ENCODE results near the gene HFM1.

HFM1 gene

DNA sequence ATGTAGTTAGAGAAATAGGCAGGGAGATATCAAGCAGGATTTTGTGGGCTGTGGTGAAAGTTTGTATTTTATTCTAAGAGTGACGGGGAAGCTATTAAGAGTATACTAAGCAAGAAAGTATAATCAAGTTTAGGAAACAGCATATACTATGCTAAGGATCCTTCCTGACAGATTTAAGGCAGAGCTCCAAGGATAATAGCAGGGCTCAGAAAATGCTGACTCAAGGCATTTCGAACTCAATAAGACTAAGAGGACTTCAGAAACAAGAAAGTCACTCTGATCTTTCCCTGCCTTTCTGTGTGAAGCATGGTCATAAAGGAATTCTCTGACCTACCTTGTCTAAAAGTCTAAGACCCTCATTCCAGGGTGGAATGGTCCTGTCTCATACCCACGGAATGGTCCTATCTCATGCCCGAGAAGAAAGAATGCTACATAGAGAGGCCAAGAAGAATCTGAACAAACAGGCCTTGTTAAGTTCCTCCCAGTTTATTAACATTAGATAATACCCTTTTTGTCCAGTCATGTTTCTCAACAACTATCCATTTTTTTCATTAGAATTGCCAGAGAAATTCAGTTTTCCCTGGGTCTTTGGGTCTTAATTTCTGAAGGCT, 59.1 kb downstream of the HFM1 start:
- ATAC-seq, result no peak
- TF ChIP-seq, protein P1, sequence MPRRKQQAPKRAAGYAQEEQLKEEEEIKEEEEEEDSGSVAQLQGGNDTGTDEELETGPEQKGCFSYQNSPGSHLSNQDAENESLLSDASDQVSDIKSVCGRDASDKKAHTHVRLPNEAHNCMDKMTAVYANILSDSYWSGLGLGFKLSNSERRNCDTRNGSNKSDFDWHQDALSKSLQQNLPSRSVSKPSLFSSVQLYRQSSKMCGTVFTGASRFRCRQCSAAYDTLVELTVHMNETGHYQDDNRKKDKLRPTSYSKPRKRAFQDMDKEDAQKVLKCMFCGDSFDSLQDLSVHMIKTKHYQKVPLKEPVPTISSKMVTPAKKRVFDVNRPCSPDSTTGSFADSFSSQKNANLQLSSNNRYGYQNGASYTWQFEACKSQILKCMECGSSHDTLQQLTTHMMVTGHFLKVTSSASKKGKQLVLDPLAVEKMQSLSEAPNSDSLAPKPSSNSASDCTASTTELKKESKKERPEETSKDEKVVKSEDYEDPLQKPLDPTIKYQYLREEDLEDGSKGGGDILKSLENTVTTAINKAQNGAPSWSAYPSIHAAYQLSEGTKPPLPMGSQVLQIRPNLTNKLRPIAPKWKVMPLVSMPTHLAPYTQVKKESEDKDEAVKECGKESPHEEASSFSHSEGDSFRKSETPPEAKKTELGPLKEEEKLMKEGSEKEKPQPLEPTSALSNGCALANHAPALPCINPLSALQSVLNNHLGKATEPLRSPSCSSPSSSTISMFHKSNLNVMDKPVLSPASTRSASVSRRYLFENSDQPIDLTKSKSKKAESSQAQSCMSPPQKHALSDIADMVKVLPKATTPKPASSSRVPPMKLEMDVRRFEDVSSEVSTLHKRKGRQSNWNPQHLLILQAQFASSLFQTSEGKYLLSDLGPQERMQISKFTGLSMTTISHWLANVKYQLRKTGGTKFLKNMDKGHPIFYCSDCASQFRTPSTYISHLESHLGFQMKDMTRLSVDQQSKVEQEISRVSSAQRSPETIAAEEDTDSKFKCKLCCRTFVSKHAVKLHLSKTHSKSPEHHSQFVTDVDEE (CRISPR knock-in tag; IDR thresholded peaks at IDR 0.05), result no peak
- no peak for TF ChIP-seq ZFP3 (CRISPR knock-in tag; IDR thresholded peaks at IDR 0.05)

DNA sequence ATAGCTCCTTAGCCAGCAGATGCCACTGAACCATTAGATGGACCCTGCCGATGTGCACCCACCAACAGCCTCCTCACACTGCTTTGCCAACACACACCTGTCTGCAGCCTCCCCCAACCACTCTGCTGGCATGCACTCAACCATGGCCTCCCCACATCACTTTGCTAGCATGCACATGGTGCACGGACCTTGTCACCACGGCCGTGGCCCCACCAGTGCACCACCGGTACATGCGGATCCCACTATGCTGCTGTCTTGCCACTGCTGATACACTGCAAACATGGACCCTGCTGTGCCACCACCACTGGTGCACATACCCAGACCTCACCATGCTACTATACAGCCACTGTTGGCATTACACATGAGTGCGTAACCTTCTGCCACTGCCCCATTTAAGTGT, 66.1 kb downstream of the HFM1 start:
- TF ChIP-seq OSR1 (CRISPR knock-in tag; IDR thresholded peaks at IDR 0.05) (no peak), ISL1 (CRISPR knock-in tag; IDR thresholded peaks at IDR 0.05) (no peak), ZNF8 (CRISPR knock-in tag; IDR thresholded peaks at IDR 0.05) (no peak), ZNF565 (CRISPR knock-in tag; conservative IDR thresholded peaks at IDR 0.05; ENCODE audit: low read depth) (no peak), CSDC2 (CRISPR knock-in tag; IDR thresholded peaks at IDR 0.05) (no peak), ARNTL (CRISPR knock-in tag; IDR thresholded peaks at IDR 0.05; ENCODE audit: borderline replicate concordance, low read depth) (no peak), ZNF70 (CRISPR knock-in tag; IDR thresholded peaks at IDR 0.05) (no peak), SNAI2 (CRISPR knock-in tag; IDR thresholded peaks at IDR 0.05) (no peak), RARB (CRISPR knock-in tag; IDR thresholded peaks at IDR 0.05) (no peak), TOX (CRISPR knock-in tag; IDR thresholded peaks at IDR 0.05; ENCODE audit: borderline replicate concordance) (no peak), GLIS3 (CRISPR knock-in tag; IDR thresholded peaks at IDR 0.05) (no peak), ZFP30 (CRISPR knock-in tag; IDR thresholded peaks at IDR 0.05) (no peak), ESRRG (CRISPR knock-in tag; IDR thresholded peaks at IDR 0.05) (no peak), ZFP3 (CRISPR knock-in tag; IDR thresholded peaks at IDR 0.05) (no peak), ZC3H10 (CRISPR knock-in tag; IDR thresholded peaks at IDR 0.05) (no peak)
- TF ChIP-seq, protein P2, sequence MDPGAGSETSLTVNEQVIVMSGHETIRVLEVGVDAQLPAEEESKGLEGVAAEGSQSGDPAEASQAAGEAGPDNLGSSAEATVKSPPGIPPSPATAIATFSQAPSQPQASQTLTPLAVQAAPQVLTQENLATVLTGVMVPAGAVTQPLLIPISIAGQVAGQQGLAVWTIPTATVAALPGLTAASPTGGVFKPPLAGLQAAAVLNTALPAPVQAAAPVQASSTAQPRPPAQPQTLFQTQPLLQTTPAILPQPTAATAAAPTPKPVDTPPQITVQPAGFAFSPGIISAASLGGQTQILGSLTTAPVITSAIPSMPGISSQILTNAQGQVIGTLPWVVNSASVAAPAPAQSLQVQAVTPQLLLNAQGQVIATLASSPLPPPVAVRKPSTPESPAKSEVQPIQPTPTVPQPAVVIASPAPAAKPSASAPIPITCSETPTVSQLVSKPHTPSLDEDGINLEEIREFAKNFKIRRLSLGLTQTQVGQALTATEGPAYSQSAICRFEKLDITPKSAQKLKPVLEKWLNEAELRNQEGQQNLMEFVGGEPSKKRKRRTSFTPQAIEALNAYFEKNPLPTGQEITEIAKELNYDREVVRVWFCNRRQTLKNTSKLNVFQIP (CRISPR knock-in tag; IDR thresholded peaks at IDR 0.05; ENCODE audit: borderline replicate concordance, low read depth), result no peak
- TF ChIP-seq, protein P3, sequence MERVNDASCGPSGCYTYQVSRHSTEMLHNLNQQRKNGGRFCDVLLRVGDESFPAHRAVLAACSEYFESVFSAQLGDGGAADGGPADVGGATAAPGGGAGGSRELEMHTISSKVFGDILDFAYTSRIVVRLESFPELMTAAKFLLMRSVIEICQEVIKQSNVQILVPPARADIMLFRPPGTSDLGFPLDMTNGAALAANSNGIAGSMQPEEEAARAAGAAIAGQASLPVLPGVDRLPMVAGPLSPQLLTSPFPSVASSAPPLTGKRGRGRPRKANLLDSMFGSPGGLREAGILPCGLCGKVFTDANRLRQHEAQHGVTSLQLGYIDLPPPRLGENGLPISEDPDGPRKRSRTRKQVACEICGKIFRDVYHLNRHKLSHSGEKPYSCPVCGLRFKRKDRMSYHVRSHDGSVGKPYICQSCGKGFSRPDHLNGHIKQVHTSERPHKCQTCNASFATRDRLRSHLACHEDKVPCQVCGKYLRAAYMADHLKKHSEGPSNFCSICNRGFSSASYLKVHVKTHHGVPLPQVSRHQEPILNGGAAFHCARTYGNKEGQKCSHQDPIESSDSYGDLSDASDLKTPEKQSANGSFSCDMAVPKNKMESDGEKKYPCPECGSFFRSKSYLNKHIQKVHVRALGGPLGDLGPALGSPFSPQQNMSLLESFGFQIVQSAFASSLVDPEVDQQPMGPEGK (CRISPR knock-in tag; IDR thresholded peaks at IDR 0.05; ENCODE audit: borderline replicate concordance), result no peak
- TF ChIP-seq, protein P4, sequence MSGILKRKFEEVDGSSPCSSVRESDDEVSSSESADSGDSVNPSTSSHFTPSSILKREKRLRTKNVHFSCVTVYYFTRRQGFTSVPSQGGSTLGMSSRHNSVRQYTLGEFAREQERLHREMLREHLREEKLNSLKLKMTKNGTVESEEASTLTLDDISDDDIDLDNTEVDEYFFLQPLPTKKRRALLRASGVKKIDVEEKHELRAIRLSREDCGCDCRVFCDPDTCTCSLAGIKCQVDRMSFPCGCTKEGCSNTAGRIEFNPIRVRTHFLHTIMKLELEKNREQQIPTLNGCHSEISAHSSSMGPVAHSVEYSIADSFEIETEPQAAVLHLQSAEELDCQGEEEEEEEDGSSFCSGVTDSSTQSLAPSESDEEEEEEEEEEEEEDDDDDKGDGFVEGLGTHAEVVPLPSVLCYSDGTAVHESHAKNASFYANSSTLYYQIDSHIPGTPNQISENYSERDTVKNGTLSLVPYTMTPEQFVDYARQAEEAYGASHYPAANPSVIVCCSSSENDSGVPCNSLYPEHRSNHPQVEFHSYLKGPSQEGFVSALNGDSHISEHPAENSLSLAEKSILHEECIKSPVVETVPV (CRISPR knock-in tag; IDR thresholded peaks at IDR 0.05), result no peak
- ATAC-seq, result no peak

DNA sequence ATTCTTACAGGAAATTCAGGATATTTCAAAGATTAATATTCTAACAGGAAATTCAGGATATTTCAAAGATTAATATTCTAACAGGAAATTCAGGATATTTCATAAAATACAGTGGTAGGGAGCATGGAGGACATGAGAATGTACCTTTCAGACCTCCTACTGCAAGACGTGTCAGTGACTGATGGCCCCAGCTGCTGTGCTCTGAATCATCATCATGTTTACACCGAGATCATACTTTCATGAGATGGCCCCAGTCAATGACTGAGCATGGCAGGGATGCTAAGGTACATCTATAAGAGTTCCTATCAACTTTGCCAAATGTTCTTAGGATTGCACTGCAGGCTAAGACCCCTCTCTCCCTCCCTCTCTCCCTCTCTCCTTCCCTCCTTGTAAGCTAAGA, 69.0 kb downstream of the HFM1 start:
- no peak for ATAC-seq
- TF ChIP-seq TOX (CRISPR knock-in tag; IDR thresholded peaks at IDR 0.05; ENCODE audit: borderline replicate concordance) (no peak), ZC3H10 (CRISPR knock-in tag; IDR thresholded peaks at IDR 0.05) (no peak)
- TF ChIP-seq, protein P2 (CRISPR knock-in tag; IDR thresholded peaks at IDR 0.05; ENCODE audit: borderline replicate concordance, low read depth), result no peak
- TF ChIP-seq, protein P4 (CRISPR knock-in tag; IDR thresholded peaks at IDR 0.05), result no peak
